ENCODE data around the gene EML1.

EML1 gene

GRCh38 chr14:99793213-99794150, at the start of gene EML1:
TSS of gene EML1 (plus strand) at chr14:99793413. CDS start at chr14:99793477, 64 bp downstream.
- peak; percentile 79 for DNase-seq

DNA sequence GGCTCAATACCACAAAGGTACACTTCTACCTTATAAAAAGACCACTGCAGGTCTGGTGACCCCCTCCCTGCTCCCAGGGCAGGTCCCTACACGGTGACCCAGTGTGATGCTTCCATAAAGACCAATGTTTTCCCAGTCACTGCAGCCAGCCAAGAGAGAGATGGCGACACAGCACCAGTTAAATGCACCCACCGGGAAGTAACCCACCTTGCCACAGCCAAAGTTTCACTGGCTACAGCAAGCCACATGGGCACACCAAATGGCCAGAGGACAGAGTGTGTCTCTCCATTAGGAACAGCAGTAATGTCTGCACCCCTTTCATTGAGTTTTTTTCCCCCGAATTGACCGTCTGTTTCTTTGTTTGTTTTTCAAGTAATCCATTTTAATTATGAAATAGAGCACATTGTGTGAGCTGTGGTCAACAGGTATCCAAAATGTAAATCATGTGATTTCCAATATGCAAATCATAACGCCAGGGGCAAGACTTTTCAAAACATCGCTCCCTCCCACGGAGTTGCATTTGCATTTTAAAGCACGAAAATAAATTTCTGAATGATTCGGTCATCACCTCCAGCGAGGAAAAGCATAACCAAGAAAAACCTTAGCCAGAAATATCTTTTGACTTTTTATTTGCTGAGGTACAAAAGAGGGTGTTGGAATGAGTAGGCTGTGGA, 48.9 kb upstream of the EML1 start:
- DNase-seq = no peak

GRCh38 chr14:99744873-99745224, 48.4 kb upstream of the EML1 start:
- no peak for DNase-seq

DNA sequence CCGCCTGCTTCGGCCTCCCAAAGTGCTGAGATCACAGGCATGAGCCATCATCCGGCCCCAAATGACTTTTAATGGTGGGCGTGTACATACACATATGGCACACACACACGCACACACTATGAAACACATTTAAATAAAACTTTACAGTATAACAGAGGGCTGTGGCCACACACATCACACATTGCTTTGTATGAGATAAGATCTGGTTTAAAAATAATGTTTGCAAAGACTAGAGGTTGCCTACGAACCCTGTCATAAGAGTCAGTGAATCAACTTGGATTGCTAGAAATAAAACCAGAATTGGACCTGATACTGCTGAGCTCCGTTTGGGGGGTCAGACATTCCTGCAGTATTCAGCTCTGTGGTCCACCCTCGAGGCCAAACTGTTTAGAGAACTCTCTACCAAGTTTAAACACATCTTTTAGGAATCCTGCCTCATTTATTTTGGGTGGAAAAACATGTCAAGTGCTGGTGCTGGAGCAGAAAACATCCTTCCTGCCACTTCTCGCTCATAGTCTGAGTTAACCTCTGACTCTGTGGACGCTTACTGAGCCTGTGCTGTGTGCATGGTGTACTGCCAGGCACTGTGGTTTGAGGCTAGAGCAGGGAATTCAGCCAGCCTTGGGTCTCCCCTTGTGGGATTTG, 47.8 kb upstream of the EML1 start:
- DNase-seq = no peak

GRCh38 chr14:99747167-99747566, 46.0 kb upstream of the EML1 start:
- DNase-seq = no peak

GRCh38 chr14:99747582-99748330, 45.5 kb upstream of the EML1 start:
- DNase-seq = no peak

- DNase-seq = no peak
These were observed 44.7 kb upstream of the EML1 start for GRCh38 chr14:99748529-99748928.

GRCh38 chr14:99749142-99749541, 44.1 kb upstream of the EML1 start:
- no peak for DNase-seq

DNA sequence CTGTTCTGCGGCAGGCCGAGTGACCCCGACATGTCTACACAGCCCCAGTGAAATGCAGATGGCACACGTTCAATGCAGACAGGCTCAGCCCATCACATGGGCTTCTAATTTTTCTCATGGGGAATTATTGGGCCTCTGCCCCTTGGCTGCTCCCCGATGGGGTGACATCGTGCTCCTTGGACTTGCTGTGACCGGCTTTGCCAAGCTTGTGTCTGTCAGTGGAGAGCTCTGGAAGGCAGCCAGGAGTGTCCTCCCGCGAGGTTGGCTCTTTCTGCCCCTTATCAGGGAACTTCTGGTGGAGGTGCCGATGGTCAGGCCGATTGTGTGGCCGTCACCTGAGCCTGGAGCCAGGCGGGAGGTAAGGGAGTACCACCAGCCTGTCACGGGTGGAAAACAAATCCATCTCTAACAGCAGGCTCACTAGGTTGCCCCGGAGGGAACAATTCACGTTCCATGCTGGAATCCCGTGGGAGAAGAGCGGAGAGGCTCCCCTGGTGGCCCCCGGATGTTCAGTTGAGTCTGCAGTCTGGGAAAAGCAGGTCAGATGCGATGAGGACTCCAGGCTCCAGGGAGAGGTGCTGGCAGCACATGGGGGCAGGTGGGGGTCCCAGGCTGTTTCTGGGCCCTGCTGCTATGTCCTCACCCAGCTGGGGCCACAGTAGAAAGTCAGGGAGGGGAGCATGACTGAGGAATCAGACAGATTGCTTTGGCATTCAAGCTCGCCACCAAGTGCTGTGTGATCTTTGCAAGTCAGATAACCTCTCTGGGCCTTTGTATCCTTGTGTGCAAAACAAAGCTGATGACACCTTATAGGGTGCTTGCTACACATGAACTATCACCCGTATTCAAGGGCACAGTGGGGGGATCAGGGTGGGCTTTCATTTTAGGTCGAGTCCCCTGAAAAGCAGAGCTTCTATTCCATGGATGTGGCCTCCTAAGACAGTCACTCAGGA, 43.2 kb upstream of the EML1 start:
- no peak for DNase-seq

DNA sequence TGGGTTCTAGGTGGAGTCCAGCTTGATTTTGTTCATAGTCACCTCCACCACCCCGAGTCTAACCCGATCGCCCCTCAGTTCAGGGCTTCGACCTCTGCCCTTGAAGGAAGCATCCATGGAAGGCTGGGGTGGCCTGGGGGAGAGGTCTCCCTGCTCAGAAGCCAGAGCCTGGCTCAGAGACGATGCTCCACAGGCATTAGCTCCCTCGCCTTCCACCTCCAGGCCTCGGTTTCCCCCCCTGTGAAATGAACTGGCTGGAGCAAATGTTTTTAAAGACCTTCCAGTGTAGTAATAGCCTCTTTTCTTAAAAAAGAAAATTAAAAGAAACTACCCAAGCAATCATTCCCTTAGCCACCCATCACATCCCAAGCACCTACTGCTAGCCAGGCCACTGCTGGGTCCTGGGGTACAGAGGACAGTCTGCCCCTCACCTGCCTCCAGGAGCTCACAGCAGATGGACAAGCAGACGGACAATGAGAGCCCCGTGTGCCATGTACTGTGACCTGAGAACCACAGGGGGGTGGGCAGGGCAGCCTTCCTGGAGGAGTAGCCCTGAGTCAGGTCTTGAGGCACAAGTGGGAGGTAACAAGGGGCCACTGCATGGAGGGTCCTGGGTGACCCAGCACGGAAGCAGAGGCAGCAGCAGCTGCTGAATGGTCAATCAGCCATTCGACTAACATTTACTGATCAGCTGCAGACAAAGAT, 42.3 kb upstream of the EML1 start:
- DNase-seq = no peak

DNA sequence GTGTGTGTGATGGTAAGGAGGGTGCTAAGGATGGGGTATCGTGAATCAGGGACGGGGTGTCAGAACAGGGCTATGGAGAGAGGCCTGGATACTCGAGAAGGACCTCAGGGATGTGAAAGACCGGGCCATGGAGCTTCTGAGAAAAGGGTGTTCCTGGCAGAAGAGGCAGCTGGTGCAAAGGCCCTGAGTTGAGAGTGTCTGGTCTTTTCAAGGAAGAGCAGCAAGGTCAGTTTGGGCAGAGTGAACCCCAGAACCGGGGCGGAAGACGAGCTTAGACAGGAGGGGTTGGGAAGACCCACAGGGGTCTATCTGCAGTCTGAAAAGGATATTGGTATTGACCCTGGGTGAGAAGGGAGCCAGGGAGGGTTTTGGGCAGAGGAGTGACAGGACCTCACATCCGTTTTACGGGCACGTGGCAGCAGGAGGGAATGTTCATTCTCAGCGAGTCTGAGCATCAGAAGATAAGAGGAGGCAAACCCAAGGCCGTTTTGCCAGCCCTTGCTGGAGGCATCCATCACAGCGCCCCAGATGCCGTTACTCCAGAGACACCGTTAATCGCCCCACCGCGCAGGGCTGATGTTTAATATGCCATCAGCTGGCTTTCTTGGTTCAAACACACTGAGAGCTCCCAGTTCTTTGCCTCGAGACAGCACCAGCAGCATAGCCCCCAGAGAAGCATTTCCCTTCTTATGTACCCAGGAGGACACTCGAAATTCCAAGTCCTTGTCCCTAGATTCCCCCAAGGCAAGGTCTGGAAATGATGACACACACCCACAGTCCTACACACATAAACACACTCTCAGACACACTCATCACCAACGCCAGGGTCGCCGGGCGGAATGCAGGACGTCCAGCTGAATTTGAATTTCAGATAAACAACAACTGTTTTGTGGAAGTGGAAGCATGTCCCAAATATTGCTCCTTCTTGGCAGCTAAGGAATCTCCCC, 41.4 kb upstream of the EML1 start:
- DNase-seq = no peak

DNA sequence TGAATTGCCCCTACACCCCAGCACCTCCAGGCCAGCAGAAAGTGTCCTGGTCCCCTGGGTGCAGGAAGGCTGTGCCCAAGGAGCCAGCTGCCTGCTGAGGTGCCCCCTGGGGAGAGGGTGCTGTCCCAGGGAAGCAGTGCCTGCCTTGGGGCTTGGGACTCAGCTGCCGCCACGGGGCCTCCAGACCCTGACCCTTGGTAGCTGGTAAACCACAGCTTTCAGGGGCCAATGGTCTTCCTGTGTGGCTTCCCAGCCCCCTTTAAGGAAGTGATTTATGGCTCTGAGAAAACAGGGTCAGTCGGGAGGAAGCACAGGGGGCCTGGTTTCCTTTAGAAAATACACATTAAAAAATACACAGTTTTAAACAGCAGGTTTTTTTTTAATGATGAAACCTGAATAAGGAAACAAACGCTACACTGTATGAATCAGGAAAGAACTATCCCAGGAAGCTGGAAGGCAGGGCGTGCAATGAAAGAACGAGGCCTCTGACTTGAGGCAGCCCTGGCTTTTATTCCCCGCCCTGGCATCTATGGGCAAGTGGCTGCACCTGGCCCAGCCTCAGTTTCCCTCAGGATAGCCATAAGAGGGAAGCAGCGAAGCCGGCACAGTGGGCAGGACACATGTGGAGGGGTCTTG, 40.6 kb upstream of the EML1 start:
- DNase-seq = no peak

- DNase-seq = no peak
These were observed 39.7 kb upstream of the EML1 start for GRCh38 chr14:99753225-99754140.

DNA sequence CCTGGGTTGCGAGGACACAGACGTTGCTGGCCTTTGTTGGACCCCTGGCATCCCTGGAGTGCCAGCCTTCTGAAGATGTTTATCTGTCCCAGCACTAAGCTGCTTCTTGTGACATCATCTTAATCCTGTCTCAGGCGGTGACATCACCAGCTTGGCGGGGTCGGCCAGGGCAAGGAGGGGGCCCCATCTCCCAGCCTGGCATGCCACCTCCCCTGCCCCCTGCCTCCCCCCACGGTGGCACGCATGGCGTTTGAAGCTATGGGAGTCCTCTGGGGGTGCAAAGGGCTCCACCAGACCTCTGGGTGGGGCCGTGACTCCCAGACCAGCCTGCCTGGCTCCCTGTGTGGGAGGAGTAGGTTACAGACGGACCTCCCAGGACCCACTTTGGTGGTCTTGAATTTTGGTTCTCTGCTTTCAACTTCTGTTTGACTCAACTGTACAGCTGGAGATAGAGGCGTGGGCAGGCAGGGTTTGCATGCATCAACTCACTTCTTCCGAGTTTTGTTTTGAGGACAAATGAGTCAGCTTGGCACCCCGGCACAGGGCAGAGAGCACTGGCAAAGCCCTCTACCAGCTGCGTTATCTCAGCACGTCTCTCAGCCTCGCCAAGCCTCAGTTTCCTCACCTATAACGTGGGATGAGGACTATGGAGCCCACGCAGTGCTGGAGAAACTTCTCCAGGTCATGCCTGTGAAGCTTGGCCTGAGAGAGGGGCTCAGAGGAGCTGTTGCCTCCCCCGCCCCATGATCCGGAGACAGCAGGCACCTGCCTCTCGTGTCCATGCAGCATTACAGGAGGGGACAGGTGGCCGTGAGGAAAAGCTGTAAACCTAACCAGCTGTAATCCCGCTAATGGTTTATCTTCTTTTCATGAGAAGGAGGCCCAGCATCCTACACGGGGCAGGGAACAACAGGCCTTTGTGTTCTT, 38.8 kb upstream of the EML1 start:
- no peak for DNase-seq

- DNase-seq = no peak
These were observed 38.2 kb upstream of the EML1 start for GRCh38 chr14:99755068-99755405.

- no peak for DNase-seq
These were observed 37.3 kb upstream of the EML1 start for GRCh38 chr14:99755629-99756603.
